ENCODE measurements around the gene TDRD5.

DNA sequence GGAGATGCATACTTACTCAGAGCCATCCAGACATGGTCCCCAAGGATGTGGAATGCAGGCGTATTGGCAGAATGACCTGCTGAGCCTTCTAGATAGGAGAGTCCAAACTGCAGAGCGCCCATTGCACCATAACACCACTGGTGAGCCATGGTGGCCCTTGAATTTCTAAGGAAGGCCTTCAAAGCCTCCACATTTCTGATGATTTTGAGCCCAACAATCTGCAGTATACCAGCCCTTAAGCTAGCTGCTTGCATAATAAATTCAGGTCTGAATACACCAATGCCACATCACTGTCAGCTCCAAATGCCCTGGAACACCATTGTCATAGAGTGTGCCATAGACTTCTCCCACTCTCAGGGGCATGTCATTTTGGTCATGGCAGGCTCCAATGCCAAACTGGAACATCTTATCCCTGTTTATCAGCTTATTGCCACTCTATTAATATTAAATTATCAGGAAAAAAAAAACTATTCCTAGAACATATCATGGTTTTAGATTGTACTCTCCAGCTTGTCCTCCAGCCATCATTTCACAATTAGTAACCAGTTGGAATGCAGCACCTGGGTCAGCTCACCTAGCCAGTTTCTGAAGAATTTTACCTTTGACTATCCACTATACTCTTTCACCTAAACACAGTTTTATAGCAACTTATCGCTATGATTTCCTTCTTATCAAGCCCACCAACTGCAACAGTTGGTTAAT, 42.8 kb upstream of the TDRD5 start:
- TF ChIP-seq, protein P1, sequence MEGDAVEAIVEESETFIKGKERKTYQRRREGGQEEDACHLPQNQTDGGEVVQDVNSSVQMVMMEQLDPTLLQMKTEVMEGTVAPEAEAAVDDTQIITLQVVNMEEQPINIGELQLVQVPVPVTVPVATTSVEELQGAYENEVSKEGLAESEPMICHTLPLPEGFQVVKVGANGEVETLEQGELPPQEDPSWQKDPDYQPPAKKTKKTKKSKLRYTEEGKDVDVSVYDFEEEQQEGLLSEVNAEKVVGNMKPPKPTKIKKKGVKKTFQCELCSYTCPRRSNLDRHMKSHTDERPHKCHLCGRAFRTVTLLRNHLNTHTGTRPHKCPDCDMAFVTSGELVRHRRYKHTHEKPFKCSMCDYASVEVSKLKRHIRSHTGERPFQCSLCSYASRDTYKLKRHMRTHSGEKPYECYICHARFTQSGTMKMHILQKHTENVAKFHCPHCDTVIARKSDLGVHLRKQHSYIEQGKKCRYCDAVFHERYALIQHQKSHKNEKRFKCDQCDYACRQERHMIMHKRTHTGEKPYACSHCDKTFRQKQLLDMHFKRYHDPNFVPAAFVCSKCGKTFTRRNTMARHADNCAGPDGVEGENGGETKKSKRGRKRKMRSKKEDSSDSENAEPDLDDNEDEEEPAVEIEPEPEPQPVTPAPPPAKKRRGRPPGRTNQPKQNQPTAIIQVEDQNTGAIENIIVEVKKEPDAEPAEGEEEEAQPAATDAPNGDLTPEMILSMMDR (IDR thresholded peaks at IDR 0.05 in 2 of 3, conservative IDR thresholded peaks at IDR 0.05 in 1 of 3; ENCODE audit: borderline replicate concordance in 1 of 3, insufficient read depth in 1 of 3, low read depth in 2 of 3, low read length in 2 of 3): no peak
- TF ChIP-seq ZNF274 (IDR thresholded peaks at IDR 0.05; ENCODE audit: low read depth, low read length): no peak
- no peak for TF ChIP-seq EZH2phosphoT487 (IDR thresholded peaks at IDR 0.05; ENCODE audit: borderline replicate concordance)

All from HCT116 (cell line).